Measurements from ENCODE around the gene SMARCA2.

The SMARCA2 gene

GRCh38 chr9:2026220-2026997, 11.3 kb downstream of the SMARCA2 start:
- POLR2A ChIA-PET, result interaction anchor here (0.8 to 2.7 kb wide), 4 partner anchors 10 to 30 kb away, joined by 3 to 11 read pairs (median 4); partner anchors contain the start of gene SMARCA2
- Histone ChIP-seq H3K36me3 (ENCODE audit: control insufficient read depth in 4 of 4, insufficient read depth in 4 of 4, low read length in 3 of 4) (peaks cover 0 to 15% (median 8%) of the 10 kb centered on the region in 4 experiments), H3K4me3 (ENCODE audit: control insufficient read depth in 1 of 7, extremely low read depth in 1 of 7, insufficient read depth in 4 of 7, low read depth in 2 of 7, low read length in 6 of 7) (peak overlapping the region in 3 of 7 experiments; percentile 6 to 37 (median 19)), H3K9me3 (ENCODE audit: control extremely low read depth in 1 of 5, control insufficient read depth in 4 of 5, insufficient read depth in 2 of 5, low read depth in 1 of 5, low read length in 4 of 5) (no peaks in the 10 kb centered on the region), H3K4me1 (ENCODE audit: control extremely low read depth in 1 of 4, control insufficient read depth in 4 of 4, insufficient read depth in 4 of 4, low read length in 3 of 4) (peaks cover 61 to 93% (median 72%) of the 10 kb centered on the region in 4 experiments), H3K27ac (ENCODE audit: insufficient read depth in 1 of 2, low read depth in 1 of 2, low read length in 2 of 2, poor library complexity in 1 of 2, severe bottlenecking in 2 of 2) (peak overlapping the region; percentile 34 to 68), H3K27me3 (replicated peaks in 2 of 5; ENCODE audit: control insufficient read depth in 4 of 5, insufficient read depth in 5 of 5, low read length in 4 of 5) (no peaks in the 10 kb centered on the region)
- CTCF ChIA-PET, result interaction anchor here (0.8 to 2.3 kb wide), 5 partner anchors 9 to 34 kb away, joined by 3 to 7 read pairs (median 4); partner anchors contain the start of gene SMARCA2
- DNase-seq, result peak; percentile 38 to 77 (median 68)
- 20% methylated on average over 1 of the region's 9 CpGs for WGBS (ENCODE audit: insufficient coverage)

GRCh38 chr9:2027543-2028160, 12.5 kb downstream of the SMARCA2 start:
- no peaks in the 10 kb centered on the region for H3K9me3 ChIP-seq (ENCODE audit: control extremely low read depth in 1 of 5, control insufficient read depth in 4 of 5, insufficient read depth in 2 of 5, low read depth in 1 of 5, low read length in 4 of 5)
- ChIA-PET CTCF (interaction anchor here (1.2 to 1.9 kb wide), 6 partner anchors 13 to 88 kb away, joined by 3 to 5 read pairs (median 4); partner anchors contain the start of gene SMARCA2), POLR2A (interaction anchor here (0.8 to 2.7 kb wide), 3 partner anchors 11 to 29 kb away, joined by 3 to 11 read pairs (median 3); no protein-coding TSS in a partner anchor)
- H3K27me3 ChIP-seq (replicated peaks in 2 of 5; ENCODE audit: control insufficient read depth in 4 of 5, insufficient read depth in 5 of 5, low read length in 4 of 5), result no peaks in the 10 kb centered on the region
- peak overlapping the region in 1 of 7 experiments; percentile 26 for H3K4me3 ChIP-seq (ENCODE audit: control insufficient read depth in 1 of 7, extremely low read depth in 1 of 7, insufficient read depth in 4 of 7, low read depth in 2 of 7, low read length in 6 of 7)
- peak overlapping the region in 1 of 2 experiments; percentile 11 for H3K27ac ChIP-seq (ENCODE audit: insufficient read depth in 1 of 2, low read depth in 1 of 2, low read length in 2 of 2, poor library complexity in 1 of 2, severe bottlenecking in 2 of 2)
- H3K4me1 ChIP-seq (ENCODE audit: control extremely low read depth in 1 of 4, control insufficient read depth in 4 of 4, insufficient read depth in 4 of 4, low read length in 3 of 4), result peaks cover 52 to 93% (median 70%) of the 10 kb centered on the region in 4 experiments
- DNase-seq, result no peak
- WGBS (ENCODE audit: insufficient coverage), result 100% methylated on average over 2 of the region's 5 CpGs
- peaks cover 0 to 21% (median 10%) of the 10 kb centered on the region in 4 experiments for H3K36me3 ChIP-seq (ENCODE audit: control insufficient read depth in 4 of 4, insufficient read depth in 4 of 4, low read length in 3 of 4)

GRCh38 chr9:2028888-2029287, 13.7 kb downstream of the SMARCA2 start:
- no peak overlapping the region for H3K27ac ChIP-seq (ENCODE audit: insufficient read depth in 1 of 2, low read depth in 1 of 2, low read length in 2 of 2, poor library complexity in 1 of 2, severe bottlenecking in 2 of 2)
- H3K4me1 ChIP-seq (ENCODE audit: control extremely low read depth in 1 of 4, control insufficient read depth in 4 of 4, insufficient read depth in 4 of 4, low read length in 3 of 4), result peaks cover 40 to 83% (median 58%) of the 10 kb centered on the region in 4 experiments
- H3K36me3 ChIP-seq (ENCODE audit: control insufficient read depth in 4 of 4, insufficient read depth in 4 of 4, low read length in 3 of 4), result peaks cover 7 to 33% (median 23%) of the 10 kb centered on the region in 4 experiments
- DNase-seq, result no peak
- WGBS (ENCODE audit: insufficient coverage), result 94% methylated on average over 3 of the region's 7 CpGs
- POLR2A ChIA-PET, result interaction anchor here (2.7 kb wide), 1 partner anchor 12 kb away, joined by 11 read pairs; no protein-coding TSS in a partner anchor
- no peaks in the 10 kb centered on the region for H3K27me3 ChIP-seq (replicated peaks in 2 of 5; ENCODE audit: control insufficient read depth in 4 of 5, insufficient read depth in 5 of 5, low read length in 4 of 5)
- no peak overlapping the region for H3K4me3 ChIP-seq (ENCODE audit: control insufficient read depth in 1 of 7, extremely low read depth in 1 of 7, insufficient read depth in 4 of 7, low read depth in 2 of 7, low read length in 6 of 7)
- H3K9me3 ChIP-seq (ENCODE audit: control extremely low read depth in 1 of 5, control insufficient read depth in 4 of 5, insufficient read depth in 2 of 5, low read depth in 1 of 5, low read length in 4 of 5), result no peaks in the 10 kb centered on the region
- CTCF ChIA-PET, result interaction anchor here (1.3 to 1.9 kb wide), 2 partner anchors 12 to 25 kb away, joined by 3 to 4 read pairs; no protein-coding TSS in a partner anchor

GRCh38 chr9:2029666-2030170, 14.6 kb downstream of the SMARCA2 start:
- H3K4me1 ChIP-seq (ENCODE audit: control extremely low read depth in 1 of 4, control insufficient read depth in 4 of 4, insufficient read depth in 4 of 4, low read length in 3 of 4), result peaks cover 32 to 75% (median 50%) of the 10 kb centered on the region in 4 experiments
- H3K9me3 ChIP-seq (ENCODE audit: control extremely low read depth in 1 of 5, control insufficient read depth in 4 of 5, insufficient read depth in 2 of 5, low read depth in 1 of 5, low read length in 4 of 5), result no peaks in the 10 kb centered on the region
- H3K36me3 ChIP-seq (ENCODE audit: control insufficient read depth in 4 of 4, insufficient read depth in 4 of 4, low read length in 3 of 4), result peaks cover 8 to 40% (median 28%) of the 10 kb centered on the region in 4 experiments
- WGBS (ENCODE audit: insufficient coverage), result 100% methylated on average over 1 of the region's 2 CpGs
- no peaks in the 10 kb centered on the region for H3K27me3 ChIP-seq (replicated peaks in 2 of 5; ENCODE audit: control insufficient read depth in 4 of 5, insufficient read depth in 5 of 5, low read length in 4 of 5)
- H3K27ac ChIP-seq (ENCODE audit: insufficient read depth in 1 of 2, low read depth in 1 of 2, low read length in 2 of 2, poor library complexity in 1 of 2, severe bottlenecking in 2 of 2), result peak overlapping the region in 1 of 2 experiments; percentile 41
- ChIA-PET CTCF (interaction anchor here (0.6 kb wide), 1 partner anchor 20 kb away, joined by 3 read pairs; no protein-coding TSS in a partner anchor), POLR2A (no interaction called here)
- DNase-seq, result no peak
- no peak overlapping the region for H3K4me3 ChIP-seq (ENCODE audit: control insufficient read depth in 1 of 7, extremely low read depth in 1 of 7, insufficient read depth in 4 of 7, low read depth in 2 of 7, low read length in 6 of 7)

- ChIA-PET POLR2A (interaction anchor here (1.4 kb wide), 1 partner anchor 15 kb away, joined by 3 read pairs; no protein-coding TSS in a partner anchor), CTCF (interaction anchor here (1.1 to 2.3 kb wide), 4 partner anchors 10 to 37 kb away, joined by 3 to 7 read pairs (median 4); no protein-coding TSS in a partner anchor)
- peak overlapping the region; percentile 1 to 66 for H3K27ac ChIP-seq (ENCODE audit: insufficient read depth in 1 of 2, low read depth in 1 of 2, low read length in 2 of 2, poor library complexity in 1 of 2, severe bottlenecking in 2 of 2)
Observed at GRCh38 chr9:2032234-2032633, 17.1 kb downstream of the SMARCA2 start.

GRCh38 chr9:2036844-2037243, 21.7 kb downstream of the SMARCA2 start:
- no peaks in the 10 kb centered on the region for H3K9me3 ChIP-seq (ENCODE audit: control extremely low read depth in 1 of 5, control insufficient read depth in 4 of 5, insufficient read depth in 2 of 5, low read depth in 1 of 5, low read length in 4 of 5)
- 52% methylated on average over 3 of the region's 4 CpGs for WGBS (ENCODE audit: insufficient coverage)
- ChIA-PET POLR2A (no interaction called here), CTCF (interaction anchor here (0.6 kb wide), 1 partner anchor 68 kb away, joined by 3 read pairs; no protein-coding TSS in a partner anchor)
- no peak overlapping the region for H3K4me3 ChIP-seq (ENCODE audit: control insufficient read depth in 1 of 7, extremely low read depth in 1 of 7, insufficient read depth in 4 of 7, low read depth in 2 of 7, low read length in 6 of 7)
- peaks cover 4 to 15% (median 8%) of the 10 kb centered on the region in 4 experiments for H3K4me1 ChIP-seq (ENCODE audit: control extremely low read depth in 1 of 4, control insufficient read depth in 4 of 4, insufficient read depth in 4 of 4, low read length in 3 of 4)
- H3K27ac ChIP-seq (ENCODE audit: insufficient read depth in 1 of 2, low read depth in 1 of 2, low read length in 2 of 2, poor library complexity in 1 of 2, severe bottlenecking in 2 of 2), result no peak overlapping the region
- H3K27me3 ChIP-seq (replicated peaks in 2 of 5; ENCODE audit: control insufficient read depth in 4 of 5, insufficient read depth in 5 of 5, low read length in 4 of 5), result no peaks in the 10 kb centered on the region
- peaks cover 27 to 81% (median 62%) of the 10 kb centered on the region in 4 experiments for H3K36me3 ChIP-seq (ENCODE audit: control insufficient read depth in 4 of 4, insufficient read depth in 4 of 4, low read length in 3 of 4)
- no peak for DNase-seq

More at GRCh38 chr9:2032234-2032633, 17.1 kb downstream of the SMARCA2 start:
- Histone ChIP-seq H3K36me3 (ENCODE audit: control insufficient read depth in 4 of 4, insufficient read depth in 4 of 4, low read length in 3 of 4) (peaks cover 14 to 56% (median 34%) of the 10 kb centered on the region in 4 experiments), H3K4me1 (ENCODE audit: control extremely low read depth in 1 of 4, control insufficient read depth in 4 of 4, insufficient read depth in 4 of 4, low read length in 3 of 4) (peaks cover 7 to 50% (median 28%) of the 10 kb centered on the region in 4 experiments), H3K27me3 (replicated peaks in 2 of 5; ENCODE audit: control insufficient read depth in 4 of 5, insufficient read depth in 5 of 5, low read length in 4 of 5) (no peaks in the 10 kb centered on the region), H3K4me3 (ENCODE audit: control insufficient read depth in 1 of 7, extremely low read depth in 1 of 7, insufficient read depth in 4 of 7, low read depth in 2 of 7, low read length in 6 of 7) (peak overlapping the region in 3 of 7 experiments; percentile 4 to 54 (median 12)), H3K9me3 (ENCODE audit: control extremely low read depth in 1 of 5, control insufficient read depth in 4 of 5, insufficient read depth in 2 of 5, low read depth in 1 of 5, low read length in 4 of 5) (no peaks in the 10 kb centered on the region)
- WGBS (ENCODE audit: insufficient coverage), result 11% methylated on average over 5 of the region's 5 CpGs
- peak in 1 of 3 donors; percentile 41 for DNase-seq
